Pancreas (tissue), 10 donors: ENCODE data around the gene ARF5. TPM values are rescaled to one million over a fixed set of nuclear protein-coding genes. Genes with fewer than 3 reads are reported as not detected.

Source experiments
- ATAC-seq, 4 donors: fragments of 200-7000 bp; cut with Tn5 transposase; one replicate each; pipeline versions ENCODE4 v1.8.0 to v1.9.1; 2020; ENCODE audit warnings: mild to moderate bottlenecking in 4 of 4, moderate library complexity in 4 of 4
- DNase-seq, 6 donors: peaks; one replicate each; pipeline ENCODE4 v3.0.0-alpha.2; 2020
- FAIRE-seq: peaks from 2 replicates; lab custom pipeline; 2012; peaks lifted over from hg19 to GRCh38; lab: Jason Lieb, UNC
- H3K27ac ChIP-seq, 4 donors: fragments of 200-600 bp; sonication (generic); 1 replicate in 3 of 4; 2 replicates in 1 of 4; pipeline versions ENCODE4 v1.5.0 to v1.8.0; 2020
- H3K27me3 ChIP-seq, 4 donors: fragments of 200-600 bp; one replicate each; pipeline ENCODE4 v1.8.0; 2021
- H3K36me3 ChIP-seq, 3 donors: fragments of 200-600 bp; sonication (generic) in 1 of 3; one replicate each; pipeline versions ENCODE4 v1.5.0 to v1.8.0; 2020 to 2021
- H3K4me1 ChIP-seq, 3 donors: fragments of 200-600 bp; one replicate each; pipeline ENCODE4 v1.8.0; 2021
- H3K4me3 ChIP-seq, 4 donors: fragments of 200-600 bp; sonication (generic) in 2 of 4; one replicate each; pipeline versions ENCODE4 v1.5.0 to v1.8.0; 2020 to 2021
- H3K9me3 ChIP-seq, 4 donors: fragments of 200-600 bp; one replicate each; pipeline ENCODE4 v1.8.0; 2021
- CTCF ChIP-seq, 4 donors: fragments of 200-600 bp; sonication (generic) in 3 of 4; IDR thresholded peaks; one replicate each; pipeline versions ENCODE4 v1.5.0 to v1.8.0; 2021; ENCODE audit warnings: antibody characterized with exemption in 4 of 4
- WGBS, 2 donors: extraction: QIAGEN DNeasy Blood & Tissue Kit; methylation state at CpG; one replicate each; pipeline ENCODE4 v1.1.7; 2013; 5-methylcytosine and 5-hydroxymethylcytosine counted together
- intact Hi-C, 3 donors: fragments of 100-400 bp; cut with DNase I; formaldehyde crosslinking; loops; one replicate each; pipeline versions ENCODE4 v1.11.1 to v1.14.2; 2022
- polyA plus RNA-seq, 2 donors: library from polyadenylated mRNA; stranded (reverse); fragments of 200-250 nt; gene quantifications; one replicate each; pipeline ENCODE4 v1.2.3, GENCODE V29; 2013
- total RNA-seq, 6 donors: library from RNA; stranded (reverse); fragmentation: NEBNext Ultra II Directional in 4 of 6; extraction: Animal tissue kit (Norgen Biotek cat#: 25700) in 4 of 6; gene quantifications; one replicate each; pipeline versions ENCODE4 v1.2.1 to v1.2.4, GENCODE V29; 2021 to 2023
- donor health status: healthy with polysubstance abuse.
- donor health status: DM: no; HTN: no; CAD: no; lungs with moderate emphysema.
- donor health status: DM: no; HTN: no; CAD: no.
- donor health status: control.
- donor health status: control.
- donor health status: Bipolar disorder and iron deficiency.
- donor health status: DM: yes; HTN: yes; CAD: no.
- donor health status: DM: no; HTN: no; CAD: no.
- donor health status: DM: no; HTN: no; CAD: no.
- donor health status: DM: yes; HTN: yes; CAD: no.

The ARF5 gene
- total and polyA plus RNA-seq, 8 donors: 71.0 to 207 (median 81.8) TPM

DNA sequence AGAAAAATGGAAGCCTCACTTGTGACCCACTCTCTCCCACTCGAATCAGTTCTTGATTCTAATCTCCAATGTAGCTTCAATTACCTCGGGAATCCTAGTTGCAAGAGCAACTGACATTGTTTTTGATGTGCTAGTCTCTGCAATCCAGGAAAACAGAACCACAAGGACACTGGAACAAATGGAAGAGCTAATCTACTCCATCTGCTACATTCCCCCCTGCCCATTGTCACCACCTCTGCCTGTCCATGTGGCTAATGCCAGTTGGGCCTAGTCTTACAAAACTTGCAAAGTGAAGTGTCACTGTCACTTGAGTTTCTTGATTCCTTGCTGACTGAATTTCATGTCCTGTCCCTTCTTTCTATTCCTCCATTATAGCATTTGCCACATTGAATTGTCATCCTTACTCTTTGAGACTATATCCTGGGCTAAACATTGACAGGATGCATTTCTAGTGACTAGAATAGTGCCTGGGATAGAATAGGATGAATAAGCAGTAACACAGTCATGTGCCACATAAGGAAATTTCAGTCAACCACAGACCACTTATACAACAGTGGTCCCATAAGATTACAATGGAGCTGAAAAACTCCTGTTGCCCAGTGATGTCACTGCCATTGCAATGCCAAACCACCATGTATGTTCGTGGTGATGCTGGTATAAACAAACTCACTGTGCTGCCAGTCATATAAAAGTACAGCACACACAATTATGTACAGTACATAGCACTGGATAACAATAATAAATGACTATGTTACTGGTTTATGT, 16.3 kb upstream of the ARF5 start:
- Histone ChIP-seq H3K9me3 (no peaks in the 10 kb centered on the region), H3K27ac (no peak overlapping the region), H3K36me3 (no peaks in the 10 kb centered on the region), H3K4me1 (no peaks in the 10 kb centered on the region), H3K4me3 (no peak overlapping the region), H3K27me3 (no peaks in the 10 kb centered on the region)
- ATAC-seq (no peak), DNase-seq (no peak), FAIRE-seq (no peak)
- intact Hi-C loops: no loop called here
- WGBS, 2 donors: 76 to 79% methylated on average over 3 of the region's 3 CpGs
- no peak for TF ChIP-seq CTCF (IDR thresholded peaks at IDR 0.05)

GRCh38 chr7:127578036-127578684, 10.1 kb upstream of the ARF5 start:
- 85 to 86% methylated on average over 5 of the region's 5 CpGs for WGBS, 2 donors
- peaks cover 0 to 9% (median 9%) of the 10 kb centered on the region in 3 donors for H3K36me3 ChIP-seq
- H3K4me1 ChIP-seq: peaks cover 2 to 9% (median 4%) of the 10 kb centered on the region in 3 donors
- H3K27me3 ChIP-seq: no peaks in the 10 kb centered on the region
- no peaks in the 10 kb centered on the region for H3K9me3 ChIP-seq
- ATAC-seq (peak in 1 of 4 donors; percentile 17), FAIRE-seq (no peak), DNase-seq (peak in 1 of 6 donors; percentile 18)
- H3K27ac ChIP-seq: no peak overlapping the region
- TF ChIP-seq CTCF (IDR thresholded peaks at IDR 0.05): no peak
- no peak overlapping the region for H3K4me3 ChIP-seq
- intact Hi-C loops: no loop called here

DNA sequence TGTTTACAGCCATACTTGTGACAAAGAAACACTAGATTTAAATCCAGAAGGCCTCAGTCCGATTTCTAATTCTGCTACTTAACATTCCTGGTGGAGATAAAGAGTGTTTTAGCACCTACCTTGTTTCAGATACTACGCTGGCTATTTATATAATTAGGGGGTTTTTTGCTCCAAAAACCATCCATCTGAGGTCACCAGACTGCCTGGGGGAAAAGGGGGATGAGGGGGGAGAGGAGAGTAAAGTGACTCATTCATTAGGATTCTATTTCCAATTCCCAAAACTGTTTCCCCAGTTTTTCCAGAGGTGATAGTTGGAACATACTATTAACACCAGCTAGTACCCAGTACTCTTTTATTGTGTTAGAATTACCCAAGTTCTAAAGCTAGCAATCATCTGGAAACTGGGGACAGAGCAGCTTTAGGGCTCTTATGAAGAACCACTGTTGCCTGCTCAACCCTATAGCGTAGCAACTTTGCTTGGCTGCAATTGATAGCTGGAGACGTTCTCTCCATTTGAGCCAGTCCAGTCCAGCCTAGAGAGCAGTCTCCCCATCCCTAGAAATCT, 9.4 kb upstream of the ARF5 start:
- DNase-seq (no peak), ATAC-seq (no peak), FAIRE-seq (no peak)
- H3K27ac ChIP-seq: no peak overlapping the region
- H3K27me3 ChIP-seq: no peaks in the 10 kb centered on the region
- no peaks in the 10 kb centered on the region for H3K9me3 ChIP-seq
- H3K4me1 ChIP-seq: peaks cover 8 to 16% (median 8%) of the 10 kb centered on the region in 3 donors
- WGBS, 2 donors: 84 to 86% methylated on average over 4 of the region's 4 CpGs
- peaks cover 0 to 9% (median 9%) of the 10 kb centered on the region in 3 donors for H3K36me3 ChIP-seq
- TF ChIP-seq CTCF (IDR thresholded peaks at IDR 0.05): no peak
- no peak overlapping the region for H3K4me3 ChIP-seq
- intact Hi-C loops: no loop called here

- intact Hi-C loops: no loop called here
- no peak for DNase-seq
Measured at GRCh38 chr7:127580612-127581011, 7.6 kb upstream of the ARF5 start.

More at GRCh38 chr7:127580612-127581011, 7.6 kb upstream of the ARF5 start:
- ATAC-seq: no peak
- Histone ChIP-seq H3K36me3 (peaks cover 0 to 9% (median 9%) of the 10 kb centered on the region in 3 donors), H3K9me3 (no peaks in the 10 kb centered on the region), H3K27me3 (no peaks in the 10 kb centered on the region), H3K27ac (no peak overlapping the region), H3K4me3 (no peak overlapping the region), H3K4me1 (peaks cover 10 to 17% (median 11%) of the 10 kb centered on the region in 3 donors)
- no peak for FAIRE-seq
- TF ChIP-seq CTCF (IDR thresholded peaks at IDR 0.05): no peak
